GM23338 (cell line): ENCODE data around the gene CABYR. TPM values are rescaled to one million over a fixed set of nuclear protein-coding genes. Genes with fewer than 3 reads are reported as not detected.

Source experiments
- ATAC-seq: fragments of 200-7000 bp; cut with Tn5 transposase; 3 replicates; pipeline ENCODE4 v1.9.1; 2020
- DNase-seq: peaks from one replicate; pipeline ENCODE4 v3.0.0-alpha.2; 2015; ENCODE audit warnings: low spot score
- H2AFZ ChIP-seq: fragments of 200-600 bp; sonication (generic); 2 replicates; pipeline ENCODE4 v1.8.0; 2016; ENCODE audit warnings: antibody characterized with exemption, mild to moderate bottlenecking, moderate library complexity
- H3F3A ChIP-seq: fragments of 200-600 bp; sonication (generic); replicated peaks from 2 replicates; pipeline ENCODE4 v1.8.0; 2017; ENCODE audit warnings: antibody characterized with exemption, mixed run types, low read depth
- H3K27ac ChIP-seq: fragments of 200-600 bp; sonication (generic); 2 replicates; pipeline ENCODE4 v1.6.1; 2016; ENCODE audit warnings: low read depth
- H3K27me3 ChIP-seq: fragments of 200-600 bp; sonication (generic); 2 replicates; pipeline ENCODE4 v1.8.0; 2016; ENCODE audit warnings: mild to moderate bottlenecking, mixed run types, moderate library complexity; ENCODE audit not compliant: insufficient read depth
- H3K36me3 ChIP-seq: fragments of 200-600 bp; sonication (generic); 2 replicates; pipeline ENCODE4 v1.8.0; 2016; ENCODE audit warnings: mild to moderate bottlenecking; ENCODE audit not compliant: insufficient read depth
- H3K4me1 ChIP-seq: fragments of 200-600 bp; sonication (generic); 2 replicates; pipeline ENCODE4 v1.8.0; 2016; ENCODE audit warnings: mild to moderate bottlenecking, moderate library complexity; ENCODE audit not compliant: insufficient read depth
- H3K4me2 ChIP-seq: fragments of 200-600 bp; sonication (generic); 2 replicates; pipeline ENCODE4 v1.7.1; 2017; ENCODE audit warnings: mixed run types
- H3K4me3 ChIP-seq: fragments of 200-600 bp; sonication (generic); 2 replicates; pipeline ENCODE4 v1.6.1; 2016; ENCODE audit warnings: mixed run types
- H3K79me2 ChIP-seq: fragments of 200-600 bp; sonication (generic); replicated peaks from 2 replicates; pipeline ENCODE4 v1.8.0; 2017; ENCODE audit warnings: mild to moderate bottlenecking; ENCODE audit not compliant: insufficient read depth
- H3K9me2 ChIP-seq: fragments of 200-600 bp; sonication (generic); 2 replicates; pipeline ENCODE4 v1.8.0; 2017; ENCODE audit not compliant: insufficient read depth
- H4K20me1 ChIP-seq: fragments of 200-600 bp; sonication (generic); replicated peaks from 2 replicates; pipeline ENCODE4 v1.8.0; 2017; ENCODE audit warnings: mild to moderate bottlenecking; ENCODE audit not compliant: insufficient read depth
- H3K27ac Mint-ChIP-seq: 2 replicates; pipeline ENCODE4 v1.8.0; 2020; ENCODE audit warnings: inconsistent platforms, mild to moderate bottlenecking, moderate library complexity, mixed read lengths
- H3K27me3 Mint-ChIP-seq: 3 replicates; pipeline ENCODE4 v1.8.0; 2022; ENCODE audit warnings: low read depth, mild to moderate bottlenecking, moderate library complexity, mixed read lengths, inconsistent platforms; ENCODE audit not compliant: insufficient read depth, poor library complexity
- H3K36me3 Mint-ChIP-seq: 3 replicates; pipeline ENCODE4 v1.8.0; 2021; ENCODE audit warnings: low read depth, mild to moderate bottlenecking, inconsistent platforms, moderate library complexity, mixed read lengths
- H3K4me1 Mint-ChIP-seq: 3 replicates; pipeline ENCODE4 v1.8.0; 2020; ENCODE audit warnings: mild to moderate bottlenecking, inconsistent platforms, mixed read lengths
- H3K4me3 Mint-ChIP-seq: 3 replicates; pipeline ENCODE4 v1.8.0; 2021; ENCODE audit warnings: moderate library complexity, mild to moderate bottlenecking, inconsistent platforms, mixed read lengths
- H3K9me3 Mint-ChIP-seq: 3 replicates; pipeline ENCODE4 v1.8.0; 2020; ENCODE audit warnings: moderate library complexity, mild to moderate bottlenecking, inconsistent platforms, mixed read lengths
- JUNB ChIP-seq: IDR thresholded peaks from one replicate; pipeline ENCODE4 v1.6.1; 2016; ENCODE audit warnings: antibody characterized with exemption; ENCODE audit not compliant: unreplicated experiment
- POLR2AphosphoS5 ChIP-seq: IDR thresholded peaks from 2 replicates; pipeline ENCODE4 v1.6.1; 2016; ENCODE audit warnings: antibody characterized with exemption, low read depth
- STAT1 ChIP-seq: IDR thresholded peaks from one replicate; pipeline ENCODE4 v1.6.1; 2016; ENCODE audit warnings: antibody characterized with exemption; ENCODE audit not compliant: unreplicated experiment
- ZNF114 ChIP-seq: fragments of 250-450 bp; sonication (Bioruptor Pico); IDR thresholded peaks from 2 replicates; pipeline ENCODE4 v1.5.0; 2020; ENCODE audit warnings: mild to moderate bottlenecking, moderate library complexity
- ZNF331 ChIP-seq: fragments of 250-450 bp; sonication (Bioruptor Pico); IDR thresholded peaks from 2 replicates; pipeline ENCODE4 v1.5.0; 2020; ENCODE audit warnings: low read depth, mild to moderate bottlenecking, moderate library complexity
- polyA plus RNA-seq: library from polyadenylated mRNA; unstranded; fragments of >200 nt; fragmentation: Nextera tagmentation; extraction: Ambion mirVana; gene quantifications from 2 replicates; pipeline ENCODE4 v1.2.1, GENCODE V29; 2016
- total RNA-seq: library from RNA; depleted of rRNA; stranded (reverse); fragments of >200 nt; shearing (Covaris generic); gene quantifications from 2 replicates; pipeline ENCODE4 v1.2.3, GENCODE V29; 2014
- TF ChIP-seq, protein P1 (sequence below): fragments of 250-450 bp; sonication (Bioruptor Pico); IDR thresholded peaks from 2 replicates; pipeline ENCODE4 v1.5.0; 2020; ENCODE audit warnings: mild to moderate bottlenecking, moderate library complexity
- TF ChIP-seq, protein P2 (sequence below): IDR thresholded peaks from 2 replicates; pipeline ENCODE4 v1.6.1; 2016; ENCODE audit warnings: antibody characterized with exemption

The CABYR gene
- total and polyA plus RNA-seq, 2 experiments from 2014 or later = 24.0 to 48.4 TPM

DNA sequence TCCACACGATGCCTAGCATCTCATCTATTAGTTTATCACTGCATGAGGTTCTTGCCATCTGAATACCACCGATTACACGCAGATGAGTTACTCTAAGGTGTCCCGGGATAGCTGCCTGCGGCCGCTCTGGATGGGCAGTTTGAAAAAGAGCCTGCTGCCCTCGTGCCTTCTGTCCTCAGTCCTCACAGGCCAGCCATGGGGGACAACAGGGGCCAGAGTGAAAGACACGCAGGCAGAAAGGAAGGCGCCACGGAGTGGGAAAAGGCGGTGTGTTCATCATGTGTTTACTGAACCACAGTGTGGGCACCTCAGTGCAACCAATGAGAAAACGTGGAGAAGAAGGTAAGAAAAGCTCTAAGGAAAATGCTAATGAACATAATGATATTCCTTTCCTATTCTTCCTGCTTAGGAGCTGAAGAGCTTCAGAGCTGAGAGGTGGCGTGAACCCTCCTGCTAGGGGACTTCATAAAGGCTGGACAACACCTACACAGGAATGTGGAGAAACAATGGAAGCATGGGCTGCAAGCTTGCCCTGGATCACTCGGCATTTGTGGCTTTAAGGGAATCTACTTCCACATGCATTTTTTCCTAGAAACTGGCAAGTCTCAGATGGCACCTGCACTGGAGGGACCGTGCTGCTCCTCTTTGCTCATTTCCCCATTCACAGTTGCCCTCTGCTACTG is 50.9 kb downstream of the CABYR start:
- Mint-ChIP-seq H3K27ac (peak overlapping the region; percentile 64), H3K9me3 (no peaks in the 10 kb centered on the region), H3K36me3 (no peaks in the 10 kb centered on the region; the same call in 2 of the 3 replicates), H3K4me3 (no peak overlapping the region), H3K27me3 (peaks cover 11% of the 10 kb centered on the region), H3K4me1 (peaks cover 21% of the 10 kb centered on the region)
- H3F3A ChIP-seq = no peaks in the 10 kb centered on the region
- no peaks in the 10 kb centered on the region for H3K9me2 ChIP-seq
- ATAC-seq = peak; percentile 75
- H4K20me1 ChIP-seq = no peaks in the 10 kb centered on the region; the same call in 1 of the 2 replicates
- no peak overlapping the region for H3K27ac ChIP-seq
- H2AFZ ChIP-seq = no peak overlapping the region
- no peak overlapping the region for H3K4me2 ChIP-seq
- TF ChIP-seq POLR2AphosphoS5 (no peak), ZNF114 (CRISPR knock-in tag) (no peak), ZNF331 (CRISPR knock-in tag) (no peak), STAT1 (no peak)
- peaks cover 1% of the 10 kb centered on the region; the same call in 1 of the 2 replicates for H3K4me1 ChIP-seq
- DNase-seq = peak; percentile 37
- H3K36me3 ChIP-seq = no peaks in the 10 kb centered on the region
- H3K79me2 ChIP-seq = no peaks in the 10 kb centered on the region
- H3K27me3 ChIP-seq = no peaks in the 10 kb centered on the region
- H3K4me3 ChIP-seq = no peak overlapping the region

DNA sequence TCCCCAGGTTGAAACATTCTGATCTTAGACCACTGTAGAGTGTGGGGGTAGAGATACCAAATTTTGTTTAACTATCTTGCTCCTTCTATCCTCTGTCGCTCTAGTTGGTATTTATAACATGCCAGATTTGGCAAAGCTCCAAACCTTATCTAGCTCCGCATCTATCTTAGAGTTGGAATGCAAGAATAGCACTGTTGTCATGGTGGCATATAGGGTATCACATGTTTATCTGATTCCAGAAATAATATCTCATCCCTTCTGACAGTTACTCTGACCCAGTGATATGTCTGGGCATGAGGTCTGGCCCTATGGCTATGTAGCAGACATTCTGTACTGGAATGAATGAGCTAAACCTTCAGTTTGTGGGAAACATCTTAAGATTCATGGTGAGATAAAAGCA is 51.7 kb downstream of the CABYR start:
- ATAC-seq (no peak), DNase-seq (no peak)
- Mint-ChIP-seq H3K36me3 (no peaks in the 10 kb centered on the region; the same call in 2 of the 3 replicates), H3K4me3 (no peak overlapping the region), H3K4me1 (peaks cover 18% of the 10 kb centered on the region), H3K9me3 (no peaks in the 10 kb centered on the region), H3K27ac (no peak overlapping the region), H3K27me3 (peaks cover 11% of the 10 kb centered on the region)
- no peaks in the 10 kb centered on the region for H3F3A ChIP-seq
- no peak overlapping the region for H2AFZ ChIP-seq
- no peaks in the 10 kb centered on the region for H3K27me3 ChIP-seq
- no peaks in the 10 kb centered on the region; the same call in 1 of the 2 replicates for H4K20me1 ChIP-seq
- no peak overlapping the region for H3K4me2 ChIP-seq
- H3K4me3 ChIP-seq = no peak overlapping the region
- H3K27ac ChIP-seq = no peak overlapping the region
- H3K4me1 ChIP-seq = no peaks in the 10 kb centered on the region
- TF ChIP-seq, protein P1, sequence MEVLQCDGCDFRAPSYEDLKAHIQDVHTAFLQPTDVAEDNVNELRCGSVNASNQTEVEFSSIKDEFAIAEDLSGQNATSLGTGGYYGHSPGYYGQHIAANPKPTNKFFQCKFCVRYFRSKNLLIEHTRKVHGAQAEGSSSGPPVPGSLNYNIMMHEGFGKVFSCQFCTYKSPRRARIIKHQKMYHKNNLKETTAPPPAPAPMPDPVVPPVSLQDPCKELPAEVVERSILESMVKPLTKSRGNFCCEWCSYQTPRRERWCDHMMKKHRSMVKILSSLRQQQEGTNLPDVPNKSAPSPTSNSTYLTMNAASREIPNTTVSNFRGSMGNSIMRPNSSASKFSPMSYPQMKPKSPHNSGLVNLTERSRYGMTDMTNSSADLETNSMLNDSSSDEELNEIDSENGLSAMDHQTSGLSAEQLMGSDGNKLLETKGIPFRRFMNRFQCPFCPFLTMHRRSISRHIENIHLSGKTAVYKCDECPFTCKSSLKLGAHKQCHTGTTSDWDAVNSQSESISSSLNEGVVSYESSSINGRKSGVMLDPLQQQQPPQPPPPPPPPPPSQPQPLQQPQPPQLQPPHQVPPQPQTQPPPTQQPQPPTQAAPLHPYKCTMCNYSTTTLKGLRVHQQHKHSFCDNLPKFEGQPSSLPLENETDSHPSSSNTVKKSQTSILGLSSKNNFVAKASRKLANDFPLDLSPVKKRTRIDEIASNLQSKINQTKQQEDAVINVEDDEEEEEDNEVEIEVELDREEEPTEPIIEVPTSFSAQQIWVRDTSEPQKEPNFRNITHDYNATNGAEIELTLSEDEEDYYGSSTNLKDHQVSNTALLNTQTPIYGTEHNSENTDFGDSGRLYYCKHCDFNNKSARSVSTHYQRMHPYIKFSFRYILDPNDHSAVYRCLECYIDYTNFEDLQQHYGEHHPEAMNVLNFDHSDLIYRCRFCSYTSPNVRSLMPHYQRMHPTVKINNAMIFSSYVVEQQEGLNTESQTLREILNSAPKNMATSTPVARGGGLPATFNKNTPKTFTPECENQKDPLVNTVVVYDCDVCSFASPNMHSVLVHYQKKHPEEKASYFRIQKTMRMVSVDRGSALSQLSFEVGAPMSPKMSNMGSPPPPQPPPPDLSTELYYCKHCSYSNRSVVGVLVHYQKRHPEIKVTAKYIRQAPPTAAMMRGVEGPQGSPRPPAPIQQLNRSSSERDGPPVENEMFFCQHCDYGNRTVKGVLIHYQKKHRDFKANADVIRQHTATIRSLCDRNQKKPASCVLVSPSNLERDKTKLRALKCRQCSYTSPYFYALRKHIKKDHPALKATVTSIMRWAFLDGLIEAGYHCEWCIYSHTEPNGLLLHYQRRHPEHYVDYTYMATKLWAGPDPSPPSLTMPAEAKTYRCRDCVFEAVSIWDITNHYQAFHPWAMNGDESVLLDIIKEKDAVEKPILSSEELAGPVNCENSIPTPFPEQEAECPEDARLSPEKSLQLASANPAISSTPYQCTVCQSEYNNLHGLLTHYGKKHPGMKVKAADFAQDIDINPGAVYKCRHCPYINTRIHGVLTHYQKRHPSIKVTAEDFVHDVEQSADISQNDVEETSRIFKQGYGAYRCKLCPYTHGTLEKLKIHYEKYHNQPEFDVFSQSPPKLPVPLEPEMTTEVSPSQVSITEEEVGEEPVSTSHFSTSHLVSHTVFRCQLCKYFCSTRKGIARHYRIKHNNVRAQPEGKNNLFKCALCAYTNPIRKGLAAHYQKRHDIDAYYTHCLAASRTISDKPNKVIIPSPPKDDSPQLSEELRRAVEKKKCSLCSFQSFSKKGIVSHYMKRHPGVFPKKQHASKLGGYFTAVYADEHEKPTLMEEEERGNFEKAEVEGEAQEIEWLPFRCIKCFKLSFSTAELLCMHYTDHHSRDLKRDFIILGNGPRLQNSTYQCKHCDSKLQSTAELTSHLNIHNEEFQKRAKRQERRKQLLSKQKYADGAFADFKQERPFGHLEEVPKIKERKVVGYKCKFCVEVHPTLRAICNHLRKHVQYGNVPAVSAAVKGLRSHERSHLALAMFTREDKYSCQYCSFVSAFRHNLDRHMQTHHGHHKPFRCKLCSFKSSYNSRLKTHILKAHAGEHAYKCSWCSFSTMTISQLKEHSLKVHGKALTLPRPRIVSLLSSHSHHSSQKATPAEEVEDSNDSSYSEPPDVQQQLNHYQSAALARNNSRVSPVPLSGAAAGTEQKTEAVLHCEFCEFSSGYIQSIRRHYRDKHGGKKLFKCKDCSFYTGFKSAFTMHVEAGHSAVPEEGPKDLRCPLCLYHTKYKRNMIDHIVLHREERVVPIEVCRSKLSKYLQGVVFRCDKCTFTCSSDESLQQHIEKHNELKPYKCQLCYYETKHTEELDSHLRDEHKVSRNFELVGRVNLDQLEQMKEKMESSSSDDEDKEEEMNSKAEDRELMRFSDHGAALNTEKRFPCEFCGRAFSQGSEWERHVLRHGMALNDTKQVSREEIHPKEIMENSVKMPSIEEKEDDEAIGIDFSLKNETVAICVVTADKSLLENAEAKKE = no peak
- TF ChIP-seq JUNB = no peak
- TF ChIP-seq, protein P2, sequence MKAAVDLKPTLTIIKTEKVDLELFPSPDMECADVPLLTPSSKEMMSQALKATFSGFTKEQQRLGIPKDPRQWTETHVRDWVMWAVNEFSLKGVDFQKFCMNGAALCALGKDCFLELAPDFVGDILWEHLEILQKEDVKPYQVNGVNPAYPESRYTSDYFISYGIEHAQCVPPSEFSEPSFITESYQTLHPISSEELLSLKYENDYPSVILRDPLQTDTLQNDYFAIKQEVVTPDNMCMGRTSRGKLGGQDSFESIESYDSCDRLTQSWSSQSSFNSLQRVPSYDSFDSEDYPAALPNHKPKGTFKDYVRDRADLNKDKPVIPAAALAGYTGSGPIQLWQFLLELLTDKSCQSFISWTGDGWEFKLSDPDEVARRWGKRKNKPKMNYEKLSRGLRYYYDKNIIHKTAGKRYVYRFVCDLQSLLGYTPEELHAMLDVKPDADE = no peak
- no peaks in the 10 kb centered on the region for H3K36me3 ChIP-seq
- no peaks in the 10 kb centered on the region for H3K9me2 ChIP-seq
- H3K79me2 ChIP-seq = no peaks in the 10 kb centered on the region
